Measurements from ENCODE around the gene CMC2.

Gene CMC2

DNA sequence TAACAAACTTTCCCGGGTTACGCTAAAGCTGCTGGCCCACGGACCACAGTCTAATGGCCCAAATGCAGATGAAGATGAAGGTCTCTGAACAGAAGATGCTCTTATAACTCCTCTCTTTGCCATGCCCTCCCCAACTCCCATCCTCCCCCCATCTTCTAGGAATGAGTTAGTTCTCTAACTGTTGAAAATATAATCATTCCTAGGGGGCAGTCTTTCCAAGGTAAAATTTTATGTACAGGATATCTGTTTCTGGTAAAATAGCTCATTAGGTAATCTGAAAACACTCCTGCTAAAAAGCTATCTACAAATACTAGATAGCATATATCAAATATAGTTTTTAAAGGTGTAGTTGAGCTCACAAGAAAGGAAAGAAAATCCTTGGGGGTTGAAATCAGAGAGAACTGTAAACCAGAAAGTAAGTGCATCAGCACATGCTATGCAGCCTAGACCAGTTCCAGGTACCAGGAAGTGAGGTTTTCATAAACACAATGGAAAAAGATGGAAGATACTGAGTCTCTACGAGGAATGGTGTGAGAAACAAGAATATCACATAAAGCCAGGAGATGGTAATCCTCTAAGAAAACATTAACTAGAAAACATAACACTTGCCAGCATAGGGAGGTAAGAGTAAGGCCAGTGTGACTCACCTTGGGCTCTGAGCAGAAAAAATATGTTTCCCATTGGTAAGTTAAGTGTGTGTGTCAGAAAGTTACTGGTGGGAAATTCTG, 38.1 kb downstream of the CMC2 start:
- TF ChIP-seq, protein P1, sequence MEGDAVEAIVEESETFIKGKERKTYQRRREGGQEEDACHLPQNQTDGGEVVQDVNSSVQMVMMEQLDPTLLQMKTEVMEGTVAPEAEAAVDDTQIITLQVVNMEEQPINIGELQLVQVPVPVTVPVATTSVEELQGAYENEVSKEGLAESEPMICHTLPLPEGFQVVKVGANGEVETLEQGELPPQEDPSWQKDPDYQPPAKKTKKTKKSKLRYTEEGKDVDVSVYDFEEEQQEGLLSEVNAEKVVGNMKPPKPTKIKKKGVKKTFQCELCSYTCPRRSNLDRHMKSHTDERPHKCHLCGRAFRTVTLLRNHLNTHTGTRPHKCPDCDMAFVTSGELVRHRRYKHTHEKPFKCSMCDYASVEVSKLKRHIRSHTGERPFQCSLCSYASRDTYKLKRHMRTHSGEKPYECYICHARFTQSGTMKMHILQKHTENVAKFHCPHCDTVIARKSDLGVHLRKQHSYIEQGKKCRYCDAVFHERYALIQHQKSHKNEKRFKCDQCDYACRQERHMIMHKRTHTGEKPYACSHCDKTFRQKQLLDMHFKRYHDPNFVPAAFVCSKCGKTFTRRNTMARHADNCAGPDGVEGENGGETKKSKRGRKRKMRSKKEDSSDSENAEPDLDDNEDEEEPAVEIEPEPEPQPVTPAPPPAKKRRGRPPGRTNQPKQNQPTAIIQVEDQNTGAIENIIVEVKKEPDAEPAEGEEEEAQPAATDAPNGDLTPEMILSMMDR (conservative IDR thresholded peaks at IDR 0.05; ENCODE audit: low read depth, low read length), result peak; percentile 11
- H3K4me3 ChIP-seq (ENCODE audit: low read length), result no peak overlapping the region
- DNase-seq (ENCODE audit: low read depth), result peak; percentile 34

DNA sequence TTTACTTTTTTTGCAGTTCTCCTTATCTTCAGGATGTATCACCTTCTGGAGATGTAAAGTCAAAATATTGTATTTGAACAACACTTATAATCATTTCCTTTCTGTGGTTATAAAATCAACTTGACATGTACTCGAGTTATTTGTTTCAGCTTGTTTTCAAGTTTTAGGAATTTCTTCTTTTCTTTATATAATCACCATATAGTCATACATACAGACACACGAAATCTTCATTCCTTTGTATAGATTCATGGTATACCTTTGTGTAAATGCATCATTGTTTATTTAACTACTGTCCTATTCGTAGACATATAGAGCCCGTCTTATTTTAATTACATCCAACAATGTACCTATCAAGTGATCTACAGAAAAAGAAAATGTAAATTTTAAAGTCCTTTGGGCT, 40.1 kb downstream of the CMC2 start:
- DNase-seq (ENCODE audit: low read depth), result no peak
- TF ChIP-seq, protein P1 (conservative IDR thresholded peaks at IDR 0.05; ENCODE audit: low read depth, low read length), result no peak
- no peak overlapping the region for H3K4me3 ChIP-seq (ENCODE audit: low read length)

DNA sequence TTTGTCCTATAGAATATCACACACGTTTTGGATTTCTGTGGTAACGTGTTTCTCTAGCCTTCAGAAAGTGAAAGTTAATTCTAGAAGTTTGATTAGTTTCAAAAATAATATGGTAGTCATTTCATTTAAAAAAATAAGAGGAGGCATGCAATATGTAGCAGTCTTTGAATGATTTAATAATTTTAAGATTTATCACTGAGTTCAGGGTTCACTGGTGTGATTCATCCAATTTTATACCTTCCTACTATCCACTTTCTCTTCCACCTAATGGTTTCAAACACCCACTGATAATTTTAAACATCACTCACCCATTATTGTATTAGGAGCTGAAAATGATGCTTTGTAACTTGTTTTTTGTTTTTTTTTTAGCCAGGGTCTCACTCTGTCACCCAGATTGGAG, 42.3 kb downstream of the CMC2 start:
- TF ChIP-seq, protein P1 (conservative IDR thresholded peaks at IDR 0.05; ENCODE audit: low read depth, low read length), result no peak
- no peak for DNase-seq (ENCODE audit: low read depth)
- H3K4me3 ChIP-seq (ENCODE audit: low read length), result no peak overlapping the region

DNA sequence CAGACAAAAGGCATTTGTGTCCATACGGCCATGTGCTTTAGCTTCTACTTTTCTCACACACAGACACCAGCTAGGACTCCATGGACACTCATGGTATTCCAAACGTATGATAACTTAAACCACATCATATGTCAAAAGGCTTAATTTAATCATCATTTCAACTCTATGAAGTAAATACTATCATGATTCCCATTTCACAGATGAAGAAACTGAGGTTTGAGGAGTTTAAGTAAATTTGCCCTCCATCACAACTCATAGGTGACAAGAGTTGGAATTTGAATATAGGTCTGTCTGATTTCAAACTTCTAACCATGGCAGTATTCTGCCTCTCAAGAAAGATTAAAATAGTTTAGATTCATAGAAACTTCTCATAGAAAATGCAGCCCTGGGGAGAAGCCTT, 43.8 kb downstream of the CMC2 start:
- no peak for DNase-seq (ENCODE audit: low read depth)
- no peak overlapping the region for H3K4me3 ChIP-seq (ENCODE audit: low read length)
- TF ChIP-seq, protein P1 (conservative IDR thresholded peaks at IDR 0.05; ENCODE audit: low read depth, low read length), result no peak

DNA sequence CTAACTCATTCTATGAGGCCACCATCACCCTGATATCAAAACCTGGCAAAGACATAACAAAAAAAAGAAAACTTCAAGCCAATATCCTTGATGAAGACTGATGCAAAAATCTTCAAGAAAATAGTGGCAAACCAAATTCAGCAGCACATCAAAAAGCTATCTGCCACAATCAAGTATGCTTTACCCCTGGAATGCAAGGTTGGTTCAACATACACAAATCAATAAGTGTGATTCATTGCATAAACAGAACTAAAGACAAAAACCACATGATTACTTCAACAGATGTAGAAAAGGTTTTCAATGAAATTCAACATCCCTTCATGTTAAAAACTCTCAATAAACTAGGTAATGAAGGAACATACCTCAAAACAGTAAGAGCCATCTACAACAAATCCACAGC, 48.4 kb downstream of the CMC2 start:
- DNase-seq (ENCODE audit: low read depth), result no peak
- TF ChIP-seq, protein P1 (conservative IDR thresholded peaks at IDR 0.05; ENCODE audit: low read depth, low read length), result no peak
- H3K4me3 ChIP-seq (ENCODE audit: low read length), result no peak overlapping the region

DNA sequence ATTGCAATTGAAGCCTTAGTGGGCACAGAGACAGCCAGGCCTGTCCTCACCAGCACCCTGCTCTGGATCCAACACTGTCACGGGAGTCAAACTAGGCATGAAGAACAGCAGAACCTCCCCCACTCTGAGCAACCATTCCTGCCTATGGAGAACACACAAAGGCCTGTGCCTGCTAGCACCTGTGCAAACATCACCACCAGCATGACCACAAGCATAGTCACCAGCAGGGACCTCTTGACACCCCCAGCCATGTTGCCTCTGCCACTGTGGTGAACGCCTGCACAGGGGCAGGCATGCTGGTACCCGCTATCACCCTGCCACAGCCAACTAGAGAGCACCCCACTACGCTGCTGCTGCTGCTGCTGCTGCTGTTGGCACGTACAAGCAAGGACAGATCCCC, 51.7 kb downstream of the CMC2 start:
- H3K4me3 ChIP-seq (ENCODE audit: low read length), result no peak overlapping the region
- TF ChIP-seq, protein P1 (conservative IDR thresholded peaks at IDR 0.05; ENCODE audit: low read depth, low read length), result no peak
- DNase-seq (ENCODE audit: low read depth), result no peak

DNA sequence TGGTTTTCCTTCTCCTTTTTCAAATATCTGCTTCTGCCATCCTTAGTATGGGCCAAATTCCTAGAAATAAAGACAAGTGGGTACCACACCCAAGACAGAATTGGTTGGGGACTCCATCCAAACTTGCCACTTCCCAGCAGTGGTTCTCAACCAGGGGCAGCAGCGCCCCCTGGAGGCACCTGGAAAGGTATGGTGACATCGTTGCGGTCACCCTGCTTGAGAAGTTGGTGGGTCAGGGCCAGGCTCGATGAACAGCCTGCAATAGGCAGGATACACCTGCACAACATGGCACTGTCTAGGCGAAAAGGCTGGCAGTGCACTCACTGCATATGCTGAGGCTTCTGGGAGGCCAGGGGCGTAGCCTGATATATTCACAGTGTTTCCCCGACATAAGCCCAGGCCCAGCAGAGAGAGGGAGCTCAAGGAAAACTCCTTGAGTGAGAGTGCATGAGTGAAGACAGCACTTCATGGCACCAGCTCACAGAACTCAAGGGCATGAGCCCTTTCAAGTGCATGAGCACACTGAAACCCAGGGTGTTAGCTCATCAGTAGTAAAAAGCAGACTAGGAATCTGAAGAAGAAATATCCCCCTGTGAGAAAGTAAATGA, 57.7 kb downstream of the CMC2 start:
- DNase-seq (ENCODE audit: low read depth), result no peak
- TF ChIP-seq, protein P1 (conservative IDR thresholded peaks at IDR 0.05; ENCODE audit: low read depth, low read length), result peak; percentile 75
- no peak overlapping the region for H3K4me3 ChIP-seq (ENCODE audit: low read length)

Data from retinal pigment epithelial cell (primary cell).